Activated naive CD4-positive, alpha-beta T cell (primary cell): ENCODE data around the gene CBX1.
"Not testable (repeated sequence)": the region's sequence is repeated elsewhere in the genome, so short reads cannot be mapped to it uniquely, and the experiment has no call there.

Experiments
- DNase-seq, 4 experiments: peaks; one replicate each; lab custom pipeline; 2025; lab: John Stamatoyannopoulos, UW

CBX1 gene

DNA sequence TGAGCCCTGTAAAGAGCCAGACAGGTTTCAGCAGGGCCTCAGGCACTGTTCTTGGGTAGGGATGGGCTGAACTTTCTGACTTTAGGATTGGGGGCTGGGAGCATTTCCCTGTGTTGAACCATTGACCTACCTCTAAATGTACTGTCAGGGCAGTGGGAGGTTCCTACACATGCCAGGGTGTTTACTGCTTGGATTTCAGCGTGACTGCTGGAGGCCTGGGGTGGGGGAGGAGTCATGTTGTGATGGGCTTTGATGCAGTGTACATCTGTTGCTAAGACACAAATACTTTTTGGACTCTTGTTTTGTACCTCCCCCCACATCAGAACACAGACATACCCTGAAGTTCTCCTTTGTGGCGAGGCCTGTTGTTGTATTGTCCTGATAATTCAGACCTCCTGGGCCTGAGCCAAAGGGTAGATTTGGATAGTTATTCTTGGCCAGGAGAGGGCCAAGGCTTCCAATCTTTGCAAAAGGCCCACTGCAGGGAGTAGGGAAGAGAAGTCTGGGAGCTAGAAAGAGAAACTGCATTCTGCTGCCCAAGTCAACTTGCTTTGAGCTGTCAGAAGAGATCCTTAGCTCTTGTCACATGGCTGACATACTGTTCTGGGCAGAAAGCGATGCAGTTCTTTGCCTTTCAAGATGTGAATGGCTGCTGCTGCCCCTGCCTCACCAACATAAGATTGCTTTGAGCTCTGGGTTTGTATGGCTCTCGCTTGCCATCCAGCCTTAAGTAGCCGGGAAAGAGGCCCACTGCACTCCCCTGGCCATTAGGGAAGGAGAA, 49.4 kb downstream of the CBX1 start:
- DNase-seq = no peak

DNA sequence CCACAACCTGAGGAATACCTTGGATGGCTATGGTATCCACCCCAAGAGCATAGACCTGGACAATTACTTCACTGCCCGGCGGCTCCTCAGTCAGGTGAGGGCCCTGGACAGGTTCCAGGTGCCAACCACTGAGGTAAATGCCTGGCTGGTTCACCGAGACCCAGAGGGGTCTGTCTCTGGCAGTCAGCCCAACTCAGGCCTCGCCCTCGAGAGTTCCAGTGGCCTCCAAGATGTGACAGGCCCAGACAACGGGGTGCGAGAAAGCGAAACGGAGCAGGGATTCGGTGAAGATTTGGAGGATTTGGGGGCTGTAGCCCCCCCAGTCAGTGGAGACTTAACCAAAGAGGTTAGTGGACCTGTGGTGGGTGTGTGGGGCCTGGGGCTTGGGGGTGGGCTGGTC, 50.0 kb downstream of the CBX1 start:
- no peak for DNase-seq

DNA sequence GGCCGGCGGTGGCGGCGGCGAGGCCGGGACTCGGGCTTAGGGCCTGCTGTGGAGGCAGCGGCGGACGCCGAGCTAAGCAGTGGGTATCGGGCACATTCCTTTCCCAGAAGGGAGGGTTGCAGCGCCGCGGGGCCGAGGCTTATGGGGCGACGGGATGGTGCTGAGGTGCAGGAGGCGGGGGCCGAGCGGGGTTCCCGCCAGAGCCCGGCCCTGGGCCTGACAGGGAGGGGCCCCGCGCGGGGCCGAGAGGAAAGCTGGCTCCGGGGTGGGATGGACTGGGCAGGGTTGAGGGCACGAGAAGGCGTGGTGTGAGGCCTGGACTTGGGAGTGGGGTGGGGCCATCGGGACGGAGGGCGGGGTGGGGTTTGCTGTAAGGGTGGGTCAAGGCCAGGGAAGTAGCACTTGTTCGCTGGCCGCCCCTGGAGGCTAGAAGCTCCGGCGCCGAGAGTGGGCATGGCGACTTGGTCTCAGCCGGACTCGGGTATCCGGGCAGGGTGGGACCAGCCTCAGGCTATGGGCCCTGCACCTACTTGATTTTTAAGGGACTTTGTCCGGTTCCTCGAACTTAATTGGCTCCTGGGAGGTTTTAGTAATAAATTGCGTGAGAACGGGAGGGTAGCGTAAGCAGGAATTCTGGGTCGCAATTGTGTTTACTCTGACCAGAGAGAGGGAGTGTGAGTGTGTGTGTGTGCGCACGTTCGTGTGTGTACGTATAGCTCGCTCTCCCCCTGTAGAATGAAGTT, 52.7 kb downstream of the CBX1 start:
- peak in 1 of 4 experiments; percentile 33 for DNase-seq

- DNase-seq = peak; percentile 93 to 95 (median 94)
Measured at GRCh38 chr17:48047741-48048383, 53.4 kb downstream of the CBX1 start, which contains the start of gene NFE2L1. Gene NFE2L1 (plus strand): TSS chr17:48048359. CDS start chr17:48051119, 2,760 bp downstream.

DNA sequence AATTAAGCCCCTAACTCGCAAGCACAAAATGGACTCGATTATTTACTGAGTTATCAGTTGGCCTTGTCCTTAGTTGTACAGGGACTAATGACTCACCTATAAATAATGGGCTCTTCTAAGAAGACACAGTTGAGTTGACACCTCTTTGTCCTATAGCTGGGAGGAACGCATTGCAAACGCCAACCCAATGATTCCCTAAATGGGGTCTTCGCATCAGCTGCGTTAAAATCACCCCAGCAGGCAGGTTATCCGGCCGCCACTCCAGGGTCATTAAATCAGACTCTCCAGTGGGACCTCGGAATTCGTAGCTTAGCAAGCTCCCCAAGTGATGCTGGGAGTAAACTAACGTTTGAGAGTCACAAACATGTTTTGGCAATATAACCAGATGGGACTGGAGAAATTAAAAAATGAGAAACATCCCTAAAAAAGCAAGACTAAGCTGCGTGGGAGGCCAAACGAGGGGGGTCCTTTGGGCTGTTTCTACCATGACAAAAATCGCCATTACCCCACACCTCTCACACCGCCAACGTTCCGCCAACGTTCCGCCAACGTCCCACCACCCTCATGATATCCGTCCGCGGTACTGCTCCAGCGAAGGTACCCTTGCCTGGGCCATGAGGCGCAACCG, 54.1 kb downstream of the CBX1 start:
- DNase-seq = no peak

GRCh38 chr17:48046296-48046695, 55.0 kb downstream of the CBX1 start:
- no peak for DNase-seq

- no peak for DNase-seq
Measured at GRCh38 chr17:48045316-48046001, 55.8 kb downstream of the CBX1 start.

DNA sequence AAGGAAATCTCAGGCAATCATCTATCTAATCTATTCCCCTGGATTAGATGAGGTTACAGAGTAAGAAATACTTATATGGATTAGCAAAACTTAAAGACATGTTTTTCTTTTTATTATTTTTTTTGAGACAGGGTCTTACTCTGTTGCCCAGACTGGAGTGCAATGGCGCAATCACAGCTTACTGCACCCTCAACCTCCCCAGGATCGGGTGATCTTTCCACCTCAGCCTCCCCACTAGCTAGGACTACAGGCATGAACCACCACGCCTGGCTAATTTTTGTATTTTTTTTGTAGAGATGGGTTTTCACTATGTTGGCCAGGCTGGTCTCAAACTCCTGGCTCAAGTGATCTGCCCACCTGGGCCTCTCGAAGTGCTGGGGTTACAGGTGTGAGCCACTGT, 56.4 kb downstream of the CBX1 start:
- DNase-seq = no peak

DNA sequence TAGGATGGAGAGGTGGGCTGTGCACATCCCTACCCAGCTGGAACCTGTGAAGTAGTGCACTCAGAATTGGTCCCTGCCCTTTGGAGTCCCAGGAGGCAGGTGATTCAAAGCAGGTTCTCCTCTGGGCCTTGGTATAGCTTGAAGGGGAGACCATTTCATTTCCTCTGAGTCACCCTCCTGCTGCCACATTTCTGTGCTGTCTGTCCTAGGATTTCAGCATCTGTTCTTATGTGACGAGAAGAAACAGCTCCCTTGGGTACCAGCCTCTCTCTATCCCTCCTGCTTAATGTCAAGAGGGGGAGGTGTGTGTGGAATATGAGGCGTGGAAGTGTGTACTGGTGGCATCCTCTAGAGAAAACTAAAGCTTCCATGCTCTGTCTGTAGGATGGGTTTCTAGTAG, 58.1 kb downstream of the CBX1 start:
- no peak for DNase-seq

- no peak for DNase-seq
Measured at GRCh38 chr17:48038687-48039086, 62.6 kb downstream of the CBX1 start.

- no peak for DNase-seq
Measured at GRCh38 chr17:48037838-48038323, 63.4 kb downstream of the CBX1 start.

DNA sequence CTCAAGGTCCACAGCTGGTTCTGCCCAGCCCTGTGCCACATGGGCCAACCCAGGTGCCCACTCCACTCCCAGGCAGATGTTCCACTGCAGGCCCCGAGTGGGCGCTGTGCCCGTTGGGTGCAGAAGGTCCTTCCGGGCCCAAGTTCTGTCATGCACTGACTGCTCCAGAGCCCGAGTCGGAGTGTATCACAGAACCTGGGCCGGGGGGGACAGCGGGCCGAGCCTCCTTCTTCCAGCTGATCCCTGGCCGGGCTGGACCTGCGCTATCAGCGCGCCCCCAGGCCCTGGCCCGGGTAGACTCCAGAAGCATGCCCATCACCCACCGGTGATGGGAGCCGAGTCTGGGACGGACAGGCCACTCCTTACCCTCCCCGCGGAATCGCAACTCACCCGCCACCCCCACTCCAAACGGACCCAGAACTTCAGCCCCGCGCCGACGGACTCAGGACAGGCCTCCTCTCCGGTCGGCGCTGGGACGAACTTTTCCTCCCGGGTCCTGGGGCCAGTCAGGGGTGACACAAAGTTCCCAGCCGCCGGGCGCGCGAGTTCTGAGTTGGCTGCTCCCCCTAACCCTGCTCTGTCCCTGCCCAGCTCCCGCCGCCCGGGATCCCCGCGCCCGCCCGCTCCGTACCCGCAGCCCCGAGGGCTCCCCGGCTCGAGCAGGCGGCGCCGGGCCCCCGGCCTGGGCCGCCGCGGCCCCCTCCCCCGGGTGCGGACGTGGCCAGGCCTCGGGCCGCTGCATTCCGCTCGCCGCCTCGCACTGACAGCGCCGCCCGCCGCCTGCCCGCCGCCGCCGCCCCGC, 64.0 kb downstream of the CBX1 start, which contains the start of gene COPZ2:
Gene COPZ2, minus strand, starts transcription at position 762 of the 802 bp plus-strand sequence. Its CDS starts 20 bp downstream, at position 742.
- DNase-seq = peak; percentile 21 to 54 (median 36)

GRCh38 chr17:48036693-48037035, 64.6 kb downstream of the CBX1 start:
- no peak for DNase-seq

- not testable (repeated sequence) for DNase-seq
Measured at GRCh38 chr17:48034734-48035133, 66.5 kb downstream of the CBX1 start.

- DNase-seq = no peak
Measured at GRCh38 chr17:48031966-48032365, 69.3 kb downstream of the CBX1 start.

- DNase-seq = no peak
Measured at GRCh38 chr17:48030531-48030930, 70.7 kb downstream of the CBX1 start.

GRCh38 chr17:48028736-48029135, 72.5 kb downstream of the CBX1 start:
- no peak for DNase-seq

DNA sequence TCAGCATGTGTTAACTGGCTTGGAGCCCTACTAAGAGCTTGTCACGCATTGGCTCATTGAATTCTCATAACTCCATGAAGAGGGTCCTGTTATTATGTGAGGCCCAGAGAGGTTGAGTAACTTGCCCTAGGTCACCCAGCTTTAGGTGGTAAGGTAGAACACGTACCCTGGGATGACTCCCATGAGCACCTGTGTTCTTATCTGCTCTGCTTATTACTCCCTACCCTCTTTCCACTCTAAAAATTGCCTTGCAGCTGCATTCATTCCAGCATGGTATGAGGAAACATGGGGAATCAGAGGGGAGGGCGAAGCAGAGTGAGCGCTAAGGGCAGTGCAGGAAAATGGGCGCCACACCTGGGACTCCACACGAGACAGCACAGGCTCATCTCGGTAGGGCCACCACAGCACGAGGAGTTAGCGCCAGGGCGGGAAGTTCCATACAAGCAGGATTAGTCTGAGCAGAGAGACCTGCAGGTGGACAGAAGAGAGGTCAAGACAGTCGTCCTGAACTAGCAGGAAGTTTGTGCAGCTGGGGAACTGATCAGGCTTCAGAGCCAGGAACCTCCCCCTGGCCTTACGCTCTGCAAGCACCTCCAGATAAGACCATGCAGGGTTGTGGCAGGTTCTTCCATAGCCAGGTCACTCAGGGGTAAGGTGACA, 73.8 kb downstream of the CBX1 start:
- no peak for DNase-seq

- DNase-seq = peak; percentile 18 to 61 (median 38)
Measured at GRCh38 chr17:48026502-48027321, 74.6 kb downstream of the CBX1 start.
